Central memory CD4-positive, alpha-beta T cell (primary cell): Measurements from ENCODE around the gene AMER3.

ENCODE experiments used
- DNase-seq: peaks from one replicate; pipeline ENCODE4 v3.0.0; 2022

AMER3 gene

DNA sequence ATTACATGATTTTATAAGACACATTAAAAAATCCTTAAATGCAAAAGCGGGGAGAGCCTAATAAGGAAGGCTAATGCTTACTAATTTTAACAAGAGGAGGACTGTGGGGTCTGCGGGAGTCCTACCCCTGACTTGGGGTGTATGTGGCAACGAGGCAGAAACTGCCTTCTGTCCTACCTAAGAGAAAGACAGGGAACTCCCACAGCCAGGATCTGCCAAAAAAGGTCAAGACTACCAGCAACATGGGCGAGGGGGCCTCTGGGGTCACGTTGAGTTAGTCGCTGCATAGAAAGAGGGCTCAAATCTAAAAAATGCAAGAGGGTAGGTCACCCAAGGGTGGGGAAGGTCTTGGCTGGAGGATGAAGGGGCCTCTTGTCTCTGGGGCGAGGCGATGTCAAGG, 529 bp upstream of the AMER3 start:
- no peak for DNase-seq

DNA sequence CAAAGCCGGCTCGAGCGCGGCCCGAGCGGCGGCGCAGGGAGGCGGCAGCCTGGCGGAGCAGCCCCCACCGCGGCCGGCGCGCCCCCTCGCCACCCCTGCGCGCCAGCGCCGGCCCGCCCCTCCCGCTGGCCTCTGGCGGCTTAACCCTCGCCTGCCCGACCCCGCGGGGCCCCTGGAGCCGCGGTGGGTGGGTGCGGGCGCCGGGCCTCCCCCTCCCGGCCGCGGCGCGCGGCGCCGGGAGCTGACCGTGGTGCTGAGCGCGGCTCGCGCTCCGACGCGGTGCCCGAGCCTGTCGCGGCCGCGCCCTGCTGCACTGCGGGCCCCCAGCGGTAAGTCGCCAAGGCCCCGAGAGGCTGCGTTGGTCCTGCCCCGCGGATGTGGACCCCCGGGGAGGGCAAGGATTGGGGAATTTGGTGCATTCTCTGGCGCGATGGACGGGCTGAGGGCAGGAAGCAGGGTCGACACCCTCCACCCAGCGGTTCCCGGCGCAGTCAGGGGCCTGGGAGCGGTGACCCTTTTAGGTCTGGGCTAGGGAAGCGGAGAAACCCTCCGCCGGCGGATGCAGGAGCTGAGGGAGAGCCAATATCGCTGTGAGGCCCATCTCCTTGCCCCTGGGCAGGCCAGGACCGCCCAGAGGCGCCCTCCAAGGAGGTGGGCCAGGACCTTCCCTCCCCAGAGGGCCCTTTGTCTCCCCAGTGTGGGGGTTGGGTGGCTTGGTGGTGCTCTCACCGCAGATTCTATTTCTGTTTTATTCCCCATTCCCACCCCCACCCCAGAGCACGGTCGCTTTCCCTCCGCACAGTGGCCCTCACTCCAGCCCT, 923 bp downstream of the AMER3 start:
- DNase-seq = no peak

DNA sequence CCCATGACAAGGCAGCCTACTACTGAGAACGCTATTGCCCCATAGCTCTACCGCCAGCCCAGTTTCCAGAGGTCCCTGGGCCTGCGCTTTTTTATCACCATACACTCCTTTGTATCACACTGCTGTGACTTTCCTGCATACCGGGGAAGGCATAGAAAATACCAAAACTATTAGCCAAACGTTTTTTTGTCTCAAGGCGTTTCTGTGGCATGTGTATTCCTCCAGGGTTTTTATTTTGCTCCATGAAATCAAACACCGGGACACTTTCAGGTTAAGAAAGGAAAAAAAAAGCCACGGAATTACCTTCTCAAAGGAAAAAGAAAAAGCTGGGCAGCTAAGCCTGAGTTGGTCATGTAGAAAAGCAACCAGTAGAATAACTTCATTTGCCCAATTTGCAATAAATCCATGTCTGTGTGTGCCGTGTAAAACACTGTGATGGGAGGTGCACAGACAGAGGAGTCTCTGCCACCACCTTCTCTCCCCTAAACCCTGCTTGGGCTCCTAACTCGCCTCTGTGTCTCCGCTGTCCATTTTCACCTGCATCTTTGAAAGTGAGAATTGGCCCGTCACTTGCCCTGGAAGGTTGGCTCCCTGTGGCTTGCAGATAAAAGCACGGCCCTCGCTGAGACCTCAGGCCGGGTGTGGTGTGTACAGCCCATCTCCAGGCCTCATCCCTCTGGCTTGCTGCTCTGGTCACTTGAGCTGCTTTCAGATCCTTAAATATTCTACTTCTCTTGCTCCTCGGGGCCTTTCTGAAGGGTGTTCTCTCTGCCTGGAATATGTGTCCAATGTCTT, 1.7 kb downstream of the AMER3 start:
- DNase-seq = no peak

DNA sequence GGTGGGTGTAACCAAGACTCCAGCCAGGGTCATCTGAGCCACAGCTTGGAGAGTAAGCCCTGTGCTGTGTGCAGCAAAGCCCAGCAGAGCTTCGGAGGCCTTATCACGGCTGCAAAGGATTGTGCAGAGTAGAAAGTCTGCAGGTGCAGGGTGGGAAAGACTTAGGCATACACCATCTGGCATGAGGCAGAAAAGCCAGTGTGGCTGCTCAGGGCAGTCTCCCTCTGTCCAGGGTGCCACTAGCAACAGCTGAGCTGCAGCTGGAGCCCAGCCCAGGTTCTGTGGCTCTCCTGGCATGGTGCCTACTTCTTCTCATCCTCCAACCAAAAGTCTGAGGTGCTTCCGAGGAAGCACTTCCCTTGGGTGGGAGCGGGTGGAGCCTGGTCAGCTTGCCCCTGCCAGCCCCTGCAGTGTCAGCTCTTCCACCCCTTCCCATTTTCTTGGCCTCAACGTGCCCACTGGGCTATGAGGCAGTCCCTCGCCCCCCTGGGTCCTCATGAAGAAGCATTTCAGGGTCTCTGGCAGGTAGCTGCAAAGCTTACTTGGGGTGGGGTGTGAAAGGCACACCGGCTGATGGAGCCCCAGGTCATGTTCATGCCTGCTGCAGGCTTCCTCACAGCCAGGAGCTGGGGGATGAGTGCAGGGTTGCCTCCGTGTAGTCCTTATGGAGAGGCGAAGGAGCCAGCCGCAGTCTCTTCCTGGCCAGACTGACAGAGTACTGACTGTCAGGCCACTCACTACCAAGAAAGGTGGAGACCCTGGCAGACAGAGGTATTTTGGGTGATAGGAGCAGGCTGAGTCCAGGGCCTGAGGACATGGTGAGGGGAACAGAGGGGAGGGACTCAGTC, 4.8 kb downstream of the AMER3 start:
- no peak for DNase-seq

DNA sequence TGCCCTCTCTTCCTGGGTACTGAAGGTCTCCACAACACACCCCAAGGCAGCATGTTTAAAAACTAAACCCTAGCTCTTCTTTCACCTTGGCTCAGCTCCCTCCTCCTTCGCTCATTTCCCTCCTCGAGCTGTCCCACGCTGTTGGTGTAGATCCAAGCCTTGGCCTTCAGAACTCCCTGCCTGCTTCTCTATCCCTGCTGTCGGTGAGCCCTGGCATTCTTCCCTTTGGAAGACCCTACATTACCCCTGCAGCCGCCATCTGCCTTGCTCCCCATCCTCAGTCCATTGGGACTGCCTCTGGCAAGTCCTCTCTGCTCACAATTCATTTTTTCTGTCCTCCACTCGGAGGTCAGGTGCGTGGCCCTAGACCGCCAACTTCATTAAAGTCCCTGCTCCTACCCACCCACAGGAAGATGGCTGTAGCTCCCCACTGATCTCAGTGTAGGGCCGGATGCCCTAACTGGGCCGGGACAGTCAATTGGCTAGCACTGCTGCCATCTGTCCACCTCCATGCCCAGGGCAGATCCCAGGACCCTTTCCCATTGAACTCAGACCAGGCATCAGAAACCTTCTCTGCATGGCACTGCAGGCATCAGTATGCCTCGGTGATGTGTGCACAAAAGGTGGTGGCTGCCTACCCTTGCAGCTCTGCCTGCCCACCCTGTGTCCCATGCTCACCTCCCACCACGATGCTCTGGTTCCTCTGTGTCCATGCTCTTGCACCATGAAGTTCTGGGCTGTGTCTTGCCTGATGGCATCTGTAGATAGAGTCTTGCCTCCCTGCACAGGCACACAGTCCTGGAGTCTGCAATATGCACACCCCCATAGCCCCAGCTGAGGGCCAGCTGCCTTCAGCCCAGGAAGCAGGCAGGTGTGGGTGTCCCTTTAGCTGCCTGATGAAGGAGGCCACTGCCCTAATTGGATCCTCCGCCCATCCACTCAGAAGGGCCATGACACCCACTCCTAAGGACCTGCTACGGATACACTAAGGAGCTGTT, 5.7 kb downstream of the AMER3 start:
- DNase-seq = no peak

DNA sequence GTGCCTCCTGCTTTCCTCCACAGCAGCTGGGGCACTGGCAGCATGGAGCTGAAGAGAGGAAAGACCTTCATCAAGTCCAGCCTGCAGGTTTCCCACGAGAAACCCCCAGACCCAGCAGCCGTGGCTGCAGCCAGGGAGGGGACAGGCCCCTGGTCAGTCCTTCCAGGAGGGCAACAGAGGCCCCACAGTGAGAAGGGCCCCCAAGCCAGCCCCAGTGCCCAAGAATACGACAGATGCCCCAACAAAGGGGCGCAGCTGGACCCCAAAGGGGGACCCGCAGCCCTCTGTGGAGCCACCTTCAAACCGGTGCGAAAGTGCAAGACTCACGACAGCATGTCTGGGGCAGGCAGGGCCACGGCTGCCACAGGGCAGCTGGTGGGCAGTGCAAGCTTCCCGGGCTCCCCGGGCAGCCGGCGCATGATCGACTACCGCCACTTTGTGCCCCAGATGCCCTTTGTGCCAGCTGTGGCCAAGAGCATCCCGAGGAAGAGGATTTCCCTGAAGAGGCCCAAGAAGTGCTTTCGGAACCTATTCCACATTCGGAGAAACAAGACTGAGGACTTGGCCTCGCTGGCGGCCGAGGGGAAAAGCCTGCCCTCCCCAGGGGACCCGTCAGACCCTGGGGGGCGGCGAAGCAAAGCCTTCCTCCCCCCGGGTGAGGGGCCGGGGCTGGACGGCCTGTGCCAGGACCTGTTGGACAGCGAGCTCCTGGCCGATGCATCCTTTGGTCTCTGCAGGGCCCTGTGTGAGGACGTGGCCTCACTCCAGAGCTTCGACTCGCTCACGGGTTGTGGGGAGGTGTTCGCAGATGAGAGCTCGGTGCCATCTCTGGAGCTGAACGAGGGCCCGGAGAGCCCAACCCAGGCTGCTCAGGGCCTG, 6.9 kb downstream of the AMER3 start:
- DNase-seq = no peak

DNA sequence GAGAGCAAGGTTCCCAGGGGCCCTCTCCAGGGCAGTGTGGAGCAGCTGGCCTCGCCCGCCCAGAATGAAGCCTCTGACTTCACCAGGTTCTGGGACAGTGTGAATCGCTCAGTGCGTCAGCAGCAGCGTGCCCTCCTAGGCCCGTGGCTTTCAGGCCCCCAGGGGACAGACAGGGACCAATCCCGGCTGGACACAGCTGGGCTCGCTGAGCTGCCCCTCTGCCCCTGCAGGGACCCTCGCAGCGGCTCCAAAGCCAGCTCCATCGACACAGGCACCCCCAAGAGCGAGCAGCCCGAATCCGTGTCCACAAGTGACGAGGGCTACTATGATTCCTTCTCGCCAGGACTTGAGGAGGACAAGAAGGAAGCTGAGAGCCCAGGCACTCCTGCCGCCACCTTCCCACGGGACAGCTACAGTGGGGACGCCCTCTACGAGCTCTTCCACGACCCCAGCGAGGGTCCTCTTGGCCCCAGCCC, 7.6 kb downstream of the AMER3 start:
- no peak for DNase-seq

DNA sequence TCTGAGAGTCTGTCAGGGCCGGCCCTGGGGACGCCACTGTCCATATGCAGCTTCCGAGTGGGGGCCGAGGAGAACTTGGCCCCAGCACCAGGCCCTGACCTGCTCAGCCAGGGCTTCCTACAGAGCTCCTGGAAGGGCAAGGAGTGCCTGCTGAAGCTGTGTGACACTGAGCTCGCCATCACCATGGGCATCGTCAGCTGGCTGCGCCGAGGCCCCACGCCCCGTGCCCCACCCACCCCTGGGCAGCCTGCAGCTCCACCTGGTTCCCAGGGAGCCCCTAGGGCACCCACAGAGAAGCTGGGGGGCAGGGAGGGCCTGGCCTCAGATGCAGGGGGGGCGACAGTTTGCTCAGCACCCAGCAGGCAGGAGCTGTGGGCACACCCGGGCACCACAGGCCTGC, 8.1 kb downstream of the AMER3 start:
- DNase-seq = no peak

DNA sequence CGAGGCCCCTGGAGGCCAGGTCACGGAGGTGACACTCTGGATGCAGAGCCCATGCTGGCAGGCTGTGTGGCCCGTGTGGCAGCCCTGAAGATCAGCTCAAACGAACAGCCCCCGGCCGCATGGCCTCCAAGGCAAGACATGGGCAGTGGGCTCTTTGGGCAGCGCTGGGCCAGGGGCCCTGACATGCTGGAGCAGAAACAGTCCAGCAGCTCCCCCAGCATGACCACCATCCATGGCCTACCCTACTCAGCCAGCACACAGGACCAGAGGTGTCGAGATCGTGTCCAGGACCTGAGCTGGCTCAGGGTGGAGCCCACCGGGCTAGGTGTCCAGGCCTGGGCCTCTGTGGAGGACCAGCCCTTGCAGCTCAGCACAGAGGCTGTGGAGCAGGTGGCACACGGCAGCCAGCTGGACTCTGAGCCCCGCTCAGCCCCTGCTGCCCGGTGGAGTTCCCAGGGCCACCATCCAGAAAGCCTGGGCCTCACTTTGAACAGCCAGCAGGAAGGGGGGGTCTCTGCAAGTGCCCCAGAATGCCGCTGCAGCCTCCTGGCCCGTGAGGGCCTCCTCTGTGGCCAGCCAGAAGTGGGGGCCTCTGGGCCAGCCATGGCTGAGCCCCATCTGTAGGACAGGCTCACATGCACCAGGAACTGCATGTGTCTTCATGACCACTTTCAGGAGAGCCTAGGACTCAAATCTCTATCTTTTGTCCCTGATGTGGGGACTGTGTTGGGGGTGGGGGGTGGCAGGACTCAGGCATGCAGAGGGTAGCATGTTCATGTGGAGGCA, 8.9 kb downstream of the AMER3 start:
- DNase-seq = no peak

DNA sequence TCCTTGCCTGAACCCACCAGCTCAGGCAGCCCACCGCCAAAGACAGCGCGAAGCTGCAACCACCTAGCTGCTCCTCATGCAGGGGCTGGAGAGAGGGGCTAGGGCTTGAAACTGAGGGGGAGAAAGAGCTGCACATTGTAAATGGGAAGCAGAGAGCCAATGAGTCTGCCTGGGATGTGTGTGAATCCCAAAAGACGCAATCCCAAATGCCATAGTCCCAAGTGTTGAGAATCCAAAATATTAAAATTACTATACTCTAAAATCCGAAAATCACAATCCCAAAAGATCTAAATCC, 9.4 kb downstream of the AMER3 start:
- DNase-seq = no peak

DNA sequence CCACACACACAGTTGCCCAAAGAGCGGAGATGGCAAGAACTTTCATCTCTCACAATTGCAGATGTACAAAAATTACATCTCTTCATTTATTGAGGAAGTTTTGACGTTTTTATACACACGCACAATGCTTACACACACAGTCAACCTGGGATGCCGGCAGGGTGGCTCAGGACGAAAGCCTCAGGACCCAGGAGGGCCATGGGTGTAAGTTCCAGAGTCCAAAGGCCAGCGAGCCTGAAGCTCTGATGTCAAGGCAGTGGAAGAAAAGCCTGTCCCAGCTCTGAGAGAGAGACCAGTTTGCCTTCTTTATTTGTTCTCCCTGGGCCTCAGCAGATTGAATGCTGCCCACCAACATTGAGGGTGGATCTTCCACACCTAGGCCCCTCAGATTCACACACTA, 10.1 kb downstream of the AMER3 start:
- no peak for DNase-seq

DNA sequence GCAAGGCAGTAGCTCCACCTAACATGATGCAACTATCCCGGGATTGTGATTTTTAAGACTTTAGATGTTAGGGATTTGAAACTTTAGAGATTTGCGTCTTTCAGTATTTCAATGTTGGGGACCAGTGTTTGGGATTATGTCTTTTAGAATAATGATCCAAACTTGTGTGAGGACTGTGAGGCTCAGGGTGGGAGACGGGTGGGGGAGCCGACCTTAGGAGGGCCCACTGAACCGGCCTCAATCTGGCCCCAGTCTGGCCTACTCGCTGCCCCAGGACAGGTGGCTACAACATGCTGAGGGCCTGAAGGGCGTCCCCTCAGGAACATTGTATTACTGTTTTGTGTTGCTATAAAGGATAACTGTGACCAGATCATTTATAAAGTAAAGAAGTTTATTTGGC, 10.7 kb downstream of the AMER3 start:
- DNase-seq = no peak

DNA sequence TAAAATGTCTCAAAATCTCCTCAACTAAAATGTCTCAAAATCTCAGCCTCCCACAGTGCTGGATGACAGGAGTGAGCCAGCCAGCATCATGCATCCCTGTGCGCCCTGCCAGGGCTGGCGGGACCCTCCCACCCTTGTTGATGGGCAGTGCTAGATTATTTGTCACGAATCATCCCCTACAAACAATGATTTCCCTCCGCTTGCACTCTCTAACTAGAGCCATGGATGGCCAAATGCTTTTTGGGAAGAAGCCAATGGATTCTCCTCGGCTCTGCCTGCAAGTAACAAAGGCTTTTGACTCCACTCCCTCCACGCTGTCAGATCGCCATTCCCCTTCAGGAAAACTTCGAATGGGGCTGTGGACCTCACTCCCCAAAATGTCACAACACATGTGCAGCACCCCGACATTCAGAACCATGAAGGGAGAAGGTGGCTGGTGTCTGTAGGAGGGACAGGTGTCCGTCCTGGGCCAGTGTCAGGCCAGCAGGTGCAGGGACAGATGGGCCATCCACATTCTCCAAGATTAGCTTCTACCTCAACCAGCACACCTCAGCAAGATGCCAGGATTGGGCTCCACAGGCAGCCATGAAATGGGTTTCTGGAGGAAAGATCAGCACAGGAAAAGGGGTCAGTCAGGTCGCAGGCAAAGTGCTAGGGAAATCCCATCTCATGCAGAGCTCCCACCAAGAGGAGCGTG, 11.5 kb downstream of the AMER3 start:
- DNase-seq = no peak

DNA sequence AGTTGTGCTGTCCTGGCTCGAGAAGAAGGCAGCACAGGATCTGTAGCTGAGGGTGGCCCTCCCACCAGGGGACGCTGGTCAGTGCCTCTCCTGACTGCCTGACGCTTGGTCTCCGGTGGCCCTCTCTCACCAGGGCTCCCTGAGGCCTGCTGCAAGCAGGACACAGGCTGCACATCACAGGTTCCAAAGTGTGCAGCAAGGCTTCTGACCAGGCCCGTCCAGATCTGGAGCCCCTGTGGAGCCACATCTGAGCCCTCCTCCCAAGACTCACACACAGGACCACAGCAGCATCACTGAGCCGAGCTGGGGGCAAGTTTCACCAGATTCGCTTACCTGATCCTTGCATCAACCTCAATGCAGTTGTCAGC, 12.1 kb downstream of the AMER3 start:
- DNase-seq = no peak

DNA sequence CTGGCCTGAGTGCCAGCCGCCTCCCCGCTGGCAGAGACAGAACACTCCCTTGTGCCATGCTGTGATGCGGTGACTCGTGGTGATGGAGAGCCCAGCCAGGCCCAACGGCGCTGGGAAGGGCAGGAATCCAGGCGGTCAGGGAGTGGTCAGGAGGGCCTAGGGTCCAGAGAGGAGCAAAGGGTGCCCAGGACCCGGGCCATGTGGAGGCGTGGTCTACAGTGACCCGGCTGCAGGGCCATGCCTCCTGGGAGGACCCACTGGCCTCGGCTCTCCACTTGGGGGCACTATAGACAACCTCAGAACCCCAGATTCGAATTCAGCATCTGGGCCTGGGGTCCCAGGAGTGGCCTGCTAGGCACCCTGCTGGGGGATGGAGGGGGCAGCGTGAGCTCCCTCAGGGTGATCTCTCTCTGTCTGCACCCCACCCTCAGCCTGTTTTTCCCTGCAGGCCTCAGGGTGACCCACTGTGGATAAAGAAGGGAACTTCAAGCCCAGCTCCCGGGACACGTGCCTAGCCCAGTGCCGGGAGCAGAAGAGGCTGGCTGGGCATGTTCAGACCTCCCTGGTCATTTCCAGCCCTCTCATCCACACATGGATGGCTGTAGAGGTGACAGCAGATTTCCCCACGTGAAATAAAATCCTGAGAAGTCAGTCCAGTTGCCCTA, 13.0 kb downstream of the AMER3 start:
- no peak for DNase-seq

DNA sequence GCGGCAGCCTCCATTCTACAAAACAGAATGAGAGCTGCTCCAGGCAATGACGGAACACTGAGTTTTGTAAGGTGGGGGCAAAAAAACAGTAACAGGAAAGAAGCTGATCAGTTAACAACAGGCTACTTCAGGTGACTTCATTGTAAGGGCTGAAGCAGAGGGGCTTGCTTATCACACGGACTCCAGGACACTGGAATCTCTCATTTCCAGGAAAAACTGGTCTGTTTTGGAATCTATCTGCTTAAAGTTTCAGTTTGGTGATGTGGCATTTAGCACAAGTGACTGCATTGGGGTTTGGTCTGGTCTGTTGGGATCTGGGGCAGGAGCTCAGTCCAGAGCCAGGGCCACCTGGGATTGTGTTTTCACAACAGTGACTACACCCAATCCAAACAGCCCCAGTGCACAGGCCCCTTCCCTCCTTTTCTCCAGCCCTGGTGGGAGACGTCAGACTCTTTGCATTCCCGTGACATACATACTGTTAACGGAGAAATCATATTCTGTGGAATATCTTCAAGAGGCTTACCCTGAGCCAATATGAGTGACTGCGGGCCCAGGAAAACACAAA, 14.1 kb downstream of the AMER3 start:
- DNase-seq = no peak

DNA sequence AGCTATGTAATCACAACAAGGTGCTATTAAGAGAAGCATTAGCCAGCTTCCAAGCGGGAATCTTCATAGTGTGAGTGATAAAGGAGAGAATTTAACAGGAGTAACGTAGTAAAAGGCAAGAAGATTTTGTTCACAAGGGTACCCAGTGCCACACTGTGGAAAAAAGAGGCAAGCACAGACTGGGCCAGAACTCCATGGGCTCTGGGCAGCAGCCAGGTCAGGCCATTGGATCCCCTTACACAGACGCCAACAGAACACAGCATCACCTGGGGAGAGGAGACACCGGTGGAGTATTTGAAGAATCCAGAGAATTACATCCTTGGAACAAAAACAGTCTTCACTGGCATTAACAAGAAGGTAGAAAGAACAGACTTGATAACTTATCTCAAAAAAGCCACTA, 21.2 kb downstream of the AMER3 start:
- no peak for DNase-seq

DNA sequence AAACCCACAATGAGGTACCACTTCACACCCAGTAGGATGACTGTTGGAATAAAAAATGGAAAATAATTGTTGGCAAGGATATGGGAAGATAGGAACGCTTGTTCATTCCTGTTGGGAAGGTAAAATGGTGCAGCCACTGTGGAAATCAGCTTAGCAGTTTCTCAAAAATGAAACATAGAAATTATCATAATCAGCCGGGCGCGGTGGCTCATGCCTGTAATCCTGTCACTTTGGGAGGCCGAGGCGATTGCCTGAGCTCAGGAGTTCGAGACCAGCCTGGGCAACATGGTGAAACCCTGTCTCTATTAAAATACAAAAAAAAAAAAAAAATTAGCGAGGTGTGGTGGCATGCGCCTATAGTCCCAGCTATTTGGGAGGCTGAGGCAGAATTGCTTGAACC, 23.4 kb downstream of the AMER3 start:
- no peak for DNase-seq
